ENCODE results near the gene GNG13.

GRCh38 chr16:778909-779527 is 21.5 kb downstream of the GNG13 start:
- TF ChIP-seq CTCF (IDR thresholded peaks at IDR 0.05): no peak
- no peak for TF ChIP-seq POLR2A (IDR thresholded peaks at IDR 0.05)

Measured in ovary (tissue), 3 donors.